H1 (cell line): Measurements from ENCODE around the gene PPP1CB. TPM values are rescaled to one million over a fixed set of nuclear protein-coding genes. Genes with fewer than 3 reads are reported as not detected.

ENCODE experiments used
- CTCF ChIA-PET: fragments of 300-600 bp; sonication (Branson Sonifier 250); formaldehyde crosslinking; loops from one replicate; lab custom pipeline; 2021; ENCODE audit not compliant: partially characterized antibody; lab: Charles Lee
- POLR2A ChIA-PET: fragments of 300-600 bp; sonication (Branson Sonifier 250); formaldehyde crosslinking; loops from one replicate; lab custom pipeline; 2021; ENCODE audit warnings: inconsistent platforms; ENCODE audit not compliant: partially characterized antibody; lab: Charles Lee
- DNase-seq, 2 experiments: peaks; one replicate each; pipeline versions ENCODE4 v3.0.0 to v3.0.0-alpha.2; 2010 to 2022; ENCODE audit warnings: low spot score in 2 of 2, low read depth in 1 of 2, mixed read lengths in 1 of 2
- FAIRE-seq: peaks from 2 replicates; lab custom pipeline; 2011; peaks lifted over from hg19 to GRCh38; lab: Jason Lieb, UNC
- H2AFZ ChIP-seq: 2 replicates; pipeline ENCODE4 v1.8.1; 2012; ENCODE audit warnings: low read length, inconsistent platforms
- H2AK5ac ChIP-seq: 2 replicates; pipeline ENCODE4 v1.6.1; 2013; ENCODE audit warnings: low read depth, low read length
- H2BK120ac ChIP-seq: replicated peaks from 2 replicates; pipeline ENCODE3; 2013; ENCODE audit warnings: low read depth, low read length, inconsistent platforms
- H2BK12ac ChIP-seq: 2 replicates; pipeline ENCODE4 v1.6.1; 2013; ENCODE audit warnings: low read depth, low read length
- H2BK15ac ChIP-seq: 2 replicates; pipeline ENCODE4 v1.6.1; 2013; ENCODE audit warnings: low read length
- H2BK20ac ChIP-seq: 2 replicates; pipeline ENCODE4 v1.6.1; 2013; ENCODE audit warnings: low read length
- H2BK5ac ChIP-seq: 2 replicates; pipeline ENCODE4 v1.6.1; 2013; ENCODE audit warnings: low read depth, low read length
- H3K14ac ChIP-seq: 2 replicates; pipeline ENCODE4 v1.6.1; 2013; ENCODE audit warnings: inconsistent platforms; ENCODE audit not compliant: insufficient read length
- H3K18ac ChIP-seq: 2 replicates; pipeline ENCODE4 v1.6.1; 2013; ENCODE audit warnings: low read length; ENCODE audit errors: extremely low read depth
- H3K23ac ChIP-seq: 2 replicates; pipeline ENCODE4 v1.6.1; 2013; ENCODE audit warnings: inconsistent platforms; ENCODE audit not compliant: insufficient read length
- H3K23me2 ChIP-seq: 2 replicates; pipeline ENCODE4 v1.6.1; 2013; ENCODE audit warnings: low read depth, low read length
- H3K27ac ChIP-seq: 2 replicates; pipeline ENCODE4 v1.6.1; 2011; ENCODE audit warnings: low read depth, low read length, inconsistent platforms
- H3K27me3 ChIP-seq, 4 experiments: replicated peaks in 1 of 4; 1 replicate in 1 of 4; 2 replicates in 3 of 4; pipeline versions ENCODE4 v1.6.1 to v1.8.1; 2011 to 2013; ENCODE audit warnings: low read length in 3 of 4, mild to moderate bottlenecking in 3 of 4, inconsistent platforms in 2 of 4, mixed read lengths in 2 of 4, moderate library complexity in 1 of 4; ENCODE audit not compliant: control insufficient read depth in 3 of 4, insufficient read depth in 3 of 4; ENCODE audit errors: extremely low read depth in 1 of 4
- H3K36me3 ChIP-seq, 4 experiments: 2 replicates each; pipeline versions ENCODE4 v1.6.1 to v1.8.1; 2011 to 2013; ENCODE audit warnings: mild to moderate bottlenecking in 4 of 4, low read length in 3 of 4, moderate library complexity in 2 of 4, control low read depth in 1 of 4, inconsistent platforms in 1 of 4; ENCODE audit not compliant: insufficient read depth in 4 of 4, control insufficient read depth in 2 of 4
- H3K4ac ChIP-seq: replicated peaks from 2 replicates; pipeline ENCODE3; 2013; ENCODE audit warnings: low read length, low read depth, mixed read lengths, inconsistent platforms; ENCODE audit not compliant: insufficient read length
- H3K4me1 ChIP-seq, 4 experiments: replicated peaks in 1 of 4; 1 replicate in 1 of 4; 2 replicates in 3 of 4; pipeline versions ENCODE4 v1.6.1 to v1.8.1; 2011 to 2013; ENCODE audit warnings: low read length in 3 of 4, inconsistent platforms in 2 of 4, mixed read lengths in 1 of 4; ENCODE audit not compliant: insufficient read depth in 4 of 4, control insufficient read depth in 3 of 4
- H3K4me2 ChIP-seq, 2 experiments: 2 replicates each; pipeline versions ENCODE4 v1.6.1 to v1.8.1; 2011 to 2013; ENCODE audit warnings: low read depth in 2 of 2, low read length in 2 of 2, control low read depth in 1 of 2, inconsistent platforms in 1 of 2, mild to moderate bottlenecking in 1 of 2; ENCODE audit not compliant: insufficient read depth in 1 of 2
- H3K4me3 ChIP-seq, 4 experiments: fragments of 200-600, 300-600 bp in 1 of 4; sonication (generic), shearing (Covaris generic), sonication (Bioruptor Twin) in 1 of 4; 2 replicates each; pipeline versions ENCODE4 v1.5.1 to v1.8.1; 2011 to 2016; ENCODE audit warnings: low read length in 4 of 4, low read depth in 3 of 4, control low read depth in 2 of 4, inconsistent platforms in 2 of 4, mild to moderate bottlenecking in 2 of 4, mixed read lengths in 1 of 4, moderate library complexity in 1 of 4; ENCODE audit not compliant: insufficient read depth in 2 of 4; ENCODE audit errors: extremely low read depth in 1 of 4
- H3K56ac ChIP-seq: replicated peaks from 2 replicates; pipeline ENCODE3; 2013; ENCODE audit warnings: low read depth, mild to moderate bottlenecking, mixed read lengths, low read length, inconsistent platforms; ENCODE audit not compliant: insufficient read length
- H3K79me1 ChIP-seq: 2 replicates; pipeline ENCODE4 v1.6.1; 2013; ENCODE audit warnings: low read depth, low read length, control low read depth
- H3K79me2 ChIP-seq, 2 experiments: 2 replicates each; pipeline versions ENCODE4 v1.6.1 to v1.8.1; 2012 to 2013; ENCODE audit warnings: low read length in 2 of 2, mild to moderate bottlenecking in 2 of 2, inconsistent platforms in 1 of 2; ENCODE audit not compliant: insufficient read depth in 2 of 2, control insufficient read depth in 1 of 2
- H3K9ac ChIP-seq, 4 experiments: replicated peaks in 1 of 4; 1 replicate in 1 of 4; 2 replicates in 3 of 4; pipeline versions ENCODE4 v1.6.1 to v1.8.1; 2011 to 2013; ENCODE audit warnings: low read depth in 3 of 4, low read length in 3 of 4, control low read depth in 2 of 4, mild to moderate bottlenecking in 2 of 4, moderate library complexity in 2 of 4, inconsistent platforms in 1 of 4; ENCODE audit errors: extremely low read depth in 1 of 4
- H3K9me3 ChIP-seq, 2 experiments: 2 replicates each; pipeline versions ENCODE4 v1.6.1 to v1.8.1; 2012 to 2013; ENCODE audit warnings: mild to moderate bottlenecking in 2 of 2, moderate library complexity in 2 of 2, control low read depth in 1 of 2, inconsistent platforms in 1 of 2, low read depth in 1 of 2, low read length in 1 of 2, mixed read lengths in 1 of 2; ENCODE audit not compliant: insufficient read depth in 2 of 2
- H4K20me1 ChIP-seq, 2 experiments: replicated peaks in 1 of 2; 2 replicates each; pipeline versions ENCODE3 to v1.8.1; 2011 to 2013; ENCODE audit warnings: inconsistent platforms in 2 of 2, low read length in 2 of 2, mild to moderate bottlenecking in 1 of 2; ENCODE audit not compliant: insufficient read depth in 2 of 2, control insufficient read depth in 1 of 2
- H4K5ac ChIP-seq: 2 replicates; pipeline ENCODE4 v1.6.1; 2013; ENCODE audit warnings: low read length, low read depth, mixed read lengths, inconsistent platforms; ENCODE audit not compliant: insufficient read length
- H4K8ac ChIP-seq: 2 replicates; pipeline ENCODE4 v1.8.0; 2013; ENCODE audit warnings: mild to moderate bottlenecking, moderate library complexity, low read length, inconsistent platforms; ENCODE audit not compliant: insufficient read depth; ENCODE audit errors: extremely low read depth
- H4K91ac ChIP-seq: replicated peaks from 2 replicates; pipeline ENCODE3; 2013; ENCODE audit warnings: low read length, mixed read lengths, inconsistent platforms; ENCODE audit not compliant: insufficient read length
- CBX5 ChIP-seq: fragments of 300-800, 300-1000 bp; sonication (generic); IDR thresholded peaks from 2 replicates; pipeline ENCODE4 v1.7.1; 2016; ENCODE audit warnings: antibody characterized with exemption, low read length, low read depth
- CTCF ChIP-seq, 3 experiments: IDR thresholded peaks; 1 replicate in 2 of 3; 2 replicates in 1 of 3; pipeline versions ENCODE4 v1.5.1 to v1.6.1; 2011; ENCODE audit warnings: low read length in 3 of 3, mild to moderate bottlenecking in 3 of 3, inconsistent platforms in 2 of 3, low read depth in 1 of 3, moderate library complexity in 1 of 3; ENCODE audit not compliant: insufficient read depth in 1 of 3; ENCODE audit errors: control extremely low read depth in 1 of 3
- GABPA ChIP-seq: IDR thresholded peaks from 2 replicates; pipeline ENCODE4 v1.6.1; 2011; ENCODE audit warnings: mild to moderate bottlenecking, low read length, moderate library complexity, borderline replicate concordance; ENCODE audit not compliant: insufficient read depth
- HDAC2 ChIP-seq, 2 experiments: fragments of 300-600 bp in 1 of 2; sonication (generic) in 1 of 2; IDR thresholded peaks; 2 replicates each; pipeline ENCODE4 v1.6.1; 2011 to 2012; ENCODE audit warnings: low read depth in 2 of 2, low read length in 2 of 2, mild to moderate bottlenecking in 2 of 2, moderate library complexity in 2 of 2, borderline replicate concordance in 1 of 2, inconsistent platforms in 1 of 2
- KDM5A ChIP-seq: fragments of 200-600 bp; IDR thresholded peaks from 2 replicates; pipeline ENCODE4 v1.7.1; 2012; ENCODE audit warnings: mild to moderate bottlenecking, low read length, inconsistent platforms, mixed read lengths
- POU5F1 ChIP-seq: IDR thresholded peaks from 2 replicates; pipeline ENCODE4 v1.6.1; 2011; ENCODE audit warnings: low read depth, mild to moderate bottlenecking, low read length, moderate library complexity
- RXRA ChIP-seq: IDR thresholded peaks from 2 replicates; pipeline ENCODE4 v1.6.1; 2011; ENCODE audit warnings: low read depth, mild to moderate bottlenecking, low read length, moderate library complexity; ENCODE audit not compliant: insufficient read depth
- SIRT6 ChIP-seq: IDR thresholded peaks from one replicate; pipeline ENCODE4 v1.7.1; 2012; ENCODE audit warnings: low read length, inconsistent platforms
- SRF ChIP-seq: IDR thresholded peaks from 2 replicates; pipeline ENCODE4 v1.6.1; 2011; ENCODE audit warnings: mild to moderate bottlenecking, low read depth, low read length, moderate library complexity
- SUZ12 ChIP-seq: fragments of 200-600 bp; sonication (generic); IDR thresholded peaks from 2 replicates; pipeline ENCODE4 v1.6.1; 2012; ENCODE audit warnings: mild to moderate bottlenecking, inconsistent platforms, low read length, moderate library complexity, mixed read lengths
- ZNF274 ChIP-seq: IDR thresholded peaks from 2 replicates; pipeline ENCODE4 v1.7.0; 2012; ENCODE audit warnings: low read length, borderline replicate concordance; ENCODE audit errors: extremely low read depth
- WGBS, 2 experiments: shearing (Covaris generic) in 1 of 2; methylation state at CpG; one replicate each; pipeline versions ENCODE4 v1.1.6 to v1.1.7; 2013 to 2015; ENCODE audit warnings: low lambda C conversion rate in 2 of 2, mixed read lengths in 2 of 2, inconsistent platforms in 1 of 2, low coverage in 1 of 2, missing lambda C conversion rate in 1 of 2; ENCODE audit not compliant: insufficient replicate concordance in 2 of 2, insufficient coverage in 1 of 2, insufficient read length in 1 of 2; ENCODE audit errors: extremely low coverage in 1 of 2, missing lambda C conversion rate in 1 of 2; 5-methylcytosine and 5-hydroxymethylcytosine counted together
- polyA plus RNA-seq, 7 experiments: library from polyadenylated mRNA; depleted of rRNA in 3 of 7; stranded (reverse) in 5 of 7; unstranded in 2 of 7; fragments of >200 nt in 5 of 7; fragments of 200-250 nt in 2 of 7; gene quantifications; 1 replicate in 5 of 7; 2 replicates in 1 of 7; 4 replicates in 1 of 7; pipeline versions ENCODE4 v1.2.1 to v1.2.3, GENCODE V29; 2011 to 2013; ENCODE audit warnings: missing spikeins in 2 of 7, mixed read lengths in 2 of 7
- total RNA-seq: library from RNA; stranded (reverse); fragmentation: NEBNext Ultra II Directional; extraction: Animal tissue kit (Norgen Biotek cat#: 25700); gene quantifications from 2 replicates; pipeline ENCODE4 v1.2.1, GENCODE V29; 2021

PPP1CB gene
- total and polyA plus RNA-seq, 2 of the 8 experiments (the other 6 are each of a cell fraction or from before 2014, with no cell fraction given) = 30.7 to 158 TPM

- Histone ChIP-seq H2BK20ac (no peak overlapping the region), H3K23ac (no peak overlapping the region), H3K27ac (no peak overlapping the region), H2BK5ac (no peak overlapping the region), H3K79me1 (no peaks in the 10 kb centered on the region), H4K8ac (no peak overlapping the region), H3K9me3 (0 out of 4 replicates have a peak, but pooled peaks cover 0 to 13% of the 10 kb centered on the region in 2 experiments), H3K4me2 (no peak overlapping the region), H4K5ac (no peak overlapping the region), H2AK5ac (no peak overlapping the region), H3K18ac (no peak overlapping the region), H3K36me3 (no peaks in the 10 kb centered on the region), H3K9ac (no peak overlapping the region), H2BK120ac (no peak overlapping the region), H3K79me2 (no peaks in the 10 kb centered on the region), H3K4me3 (no peak overlapping the region), H2BK12ac (no peak overlapping the region), H4K20me1 (no peaks in the 10 kb centered on the region), H4K91ac (no peak overlapping the region), H3K14ac (no peak overlapping the region), H3K23me2 (no peaks in the 10 kb centered on the region), H3K56ac (no peak overlapping the region), H3K27me3 (no peaks in the 10 kb centered on the region), H3K4me1 (no peaks in the 10 kb centered on the region), H2BK15ac (no peak overlapping the region), H3K4ac (no peak overlapping the region), H2AFZ (no peak overlapping the region)
- DNase-seq (no peak), FAIRE-seq (no peak)
- CTCF ChIA-PET = interaction anchor here (1.8 kb wide), 1 partner anchor 12 kb away, joined by 5 read pairs; no protein-coding TSS in a partner anchor
- POLR2A ChIA-PET = no interaction called here
- 95% methylated on average over 1 of the region's 1 CpG; no CpG with 5 or more reads in 1 of the 2 experiments for WGBS, 2 experiments
- no peak for TF ChIP-seq RXRA
- TF ChIP-seq GABPA = no peak
- no peak for TF ChIP-seq ZNF274
- no peak for TF ChIP-seq HDAC2 (IDR thresholded peaks at IDR 0.05; ENCODE audit: borderline replicate concordance in 1 of 2, low read depth in 2 of 2, low read length in 2 of 2)
- no peak for TF ChIP-seq SRF
- no peak for TF ChIP-seq POU5F1
- TF ChIP-seq KDM5A = no peak
- TF ChIP-seq CTCF (IDR thresholded peaks at IDR 0.05; ENCODE audit: control extremely low read depth in 1 of 3, insufficient read depth in 1 of 3, low read depth in 1 of 3, low read length in 3 of 3) = no peak
- no peak for TF ChIP-seq CBX5
- no peak for TF ChIP-seq SUZ12
- TF ChIP-seq SIRT6 = no peak
Observed at GRCh38 chr2:28707592-28707991, 44.0 kb upstream of the PPP1CB start.
